ENCODE results near the gene MEX3D.

MEX3D gene

GRCh38 chr19:1577929-1578618, 9.9 kb upstream of the MEX3D start:
- DNase-seq (ENCODE audit: extremely low read depth, low read depth), result no peak

GRCh38 chr19:1577090-1577928, 9.2 kb upstream of the MEX3D start:
- no peak for TF ChIP-seq CTCF (IDR thresholded peaks at IDR 0.05; ENCODE audit: low read depth, low read length, missing control alignments)
- H3K4me3 ChIP-seq (replicated peaks; ENCODE audit: low read depth, low read length), result no peak overlapping the region
- no peak for DNase-seq (ENCODE audit: extremely low read depth, low read depth)

More at GRCh38 chr19:1577929-1578618, 9.9 kb upstream of the MEX3D start:
- H3K4me3 ChIP-seq (replicated peaks; ENCODE audit: low read depth, low read length), result no peak overlapping the region
- no peak for TF ChIP-seq CTCF (IDR thresholded peaks at IDR 0.05; ENCODE audit: low read depth, low read length, missing control alignments)

DNA sequence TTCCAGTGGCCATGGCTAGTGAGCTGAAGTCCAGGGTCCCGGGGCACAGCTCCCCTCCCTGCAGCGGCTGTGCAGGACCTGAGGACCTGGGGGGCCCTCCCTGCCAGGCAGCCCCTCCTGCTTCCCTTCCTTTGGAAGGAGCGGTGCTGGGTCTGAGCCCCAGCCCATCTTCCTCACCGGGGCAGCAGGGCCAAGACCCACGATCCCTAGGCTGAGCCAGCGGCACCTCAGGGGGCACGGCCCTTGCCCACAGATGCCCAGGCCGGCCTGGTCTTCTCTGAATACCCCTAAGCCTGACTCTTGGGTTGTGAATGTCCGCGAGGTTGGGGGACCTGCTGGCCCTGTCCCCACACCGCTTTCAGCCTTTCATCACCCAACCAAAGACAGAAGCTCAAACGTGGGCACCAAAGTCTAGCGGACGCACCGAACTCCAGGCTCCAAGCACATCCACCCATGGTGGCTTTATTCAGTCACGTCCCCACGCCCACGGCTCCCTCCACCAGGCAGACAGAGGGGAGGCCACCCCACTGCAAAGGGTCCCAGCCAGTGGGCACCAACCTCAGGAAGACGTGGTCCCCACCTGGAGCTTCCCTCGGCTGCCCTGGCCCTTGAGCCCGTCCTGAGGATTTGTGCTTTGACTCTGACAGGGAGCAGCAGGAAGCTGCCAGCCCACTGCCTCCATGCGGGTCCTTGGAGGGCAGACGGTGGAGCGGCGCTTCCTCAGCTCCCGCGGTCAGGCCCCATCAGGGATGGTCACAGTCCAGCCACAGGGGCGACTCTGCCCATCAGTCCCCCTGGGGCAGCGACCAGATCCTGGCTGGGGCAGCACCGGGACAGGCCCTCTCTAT, 8.3 kb upstream of the MEX3D start:
- TF ChIP-seq CTCF (IDR thresholded peaks at IDR 0.05; ENCODE audit: low read depth, low read length, missing control alignments), result no peak
- H3K4me3 ChIP-seq (replicated peaks; ENCODE audit: low read depth, low read length), result no peak overlapping the region
- DNase-seq (ENCODE audit: extremely low read depth, low read depth), result no peak

DNA sequence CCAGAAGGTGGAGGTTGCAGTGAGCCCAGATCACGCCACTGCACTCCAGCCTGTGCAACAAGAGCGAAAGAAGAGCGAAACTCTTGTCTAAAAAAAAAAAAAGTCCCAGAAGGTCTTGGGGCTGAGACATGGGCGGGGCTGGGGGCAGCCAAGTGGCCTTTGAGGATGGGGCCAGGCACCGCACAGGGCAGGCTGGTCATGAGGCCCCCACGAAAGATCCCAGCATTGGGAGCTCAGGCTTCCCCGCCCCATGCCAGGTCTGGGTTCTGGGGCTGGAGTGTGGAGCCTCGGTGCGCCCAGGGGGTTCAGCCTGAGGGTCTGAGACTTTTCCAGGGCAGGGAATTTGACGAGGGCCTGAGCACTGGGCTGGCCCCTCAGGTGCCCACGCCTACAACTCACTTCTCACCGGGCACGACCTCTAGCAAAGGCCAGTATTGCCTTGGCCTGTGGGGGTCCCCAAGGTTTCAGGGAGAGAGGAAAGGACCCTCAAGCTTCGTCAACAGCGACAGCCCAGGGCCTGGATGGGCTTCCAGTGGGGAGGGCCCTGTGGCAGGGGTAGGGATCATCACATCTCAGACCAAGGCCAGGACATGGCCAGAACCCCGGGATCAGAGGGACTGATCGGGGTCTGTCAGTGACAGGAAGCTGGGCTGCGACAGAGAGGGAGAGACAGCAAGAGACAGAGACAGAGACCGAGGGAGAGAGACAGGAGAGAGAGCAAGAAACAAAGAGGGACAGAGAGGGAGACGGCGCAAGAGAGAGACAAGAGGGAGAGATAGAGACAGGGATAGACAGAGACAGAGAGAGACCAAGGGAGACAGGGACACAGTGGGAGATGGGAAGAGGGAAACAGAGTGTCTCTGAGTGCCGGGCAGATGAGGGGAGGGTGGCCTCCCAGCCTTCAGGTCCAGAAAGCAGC, 7.5 kb upstream of the MEX3D start:
- no peak overlapping the region for H3K4me3 ChIP-seq (replicated peaks; ENCODE audit: low read depth, low read length)
- TF ChIP-seq CTCF (IDR thresholded peaks at IDR 0.05; ENCODE audit: low read depth, low read length, missing control alignments), result no peak
- no peak for DNase-seq (ENCODE audit: extremely low read depth, low read depth)

DNA sequence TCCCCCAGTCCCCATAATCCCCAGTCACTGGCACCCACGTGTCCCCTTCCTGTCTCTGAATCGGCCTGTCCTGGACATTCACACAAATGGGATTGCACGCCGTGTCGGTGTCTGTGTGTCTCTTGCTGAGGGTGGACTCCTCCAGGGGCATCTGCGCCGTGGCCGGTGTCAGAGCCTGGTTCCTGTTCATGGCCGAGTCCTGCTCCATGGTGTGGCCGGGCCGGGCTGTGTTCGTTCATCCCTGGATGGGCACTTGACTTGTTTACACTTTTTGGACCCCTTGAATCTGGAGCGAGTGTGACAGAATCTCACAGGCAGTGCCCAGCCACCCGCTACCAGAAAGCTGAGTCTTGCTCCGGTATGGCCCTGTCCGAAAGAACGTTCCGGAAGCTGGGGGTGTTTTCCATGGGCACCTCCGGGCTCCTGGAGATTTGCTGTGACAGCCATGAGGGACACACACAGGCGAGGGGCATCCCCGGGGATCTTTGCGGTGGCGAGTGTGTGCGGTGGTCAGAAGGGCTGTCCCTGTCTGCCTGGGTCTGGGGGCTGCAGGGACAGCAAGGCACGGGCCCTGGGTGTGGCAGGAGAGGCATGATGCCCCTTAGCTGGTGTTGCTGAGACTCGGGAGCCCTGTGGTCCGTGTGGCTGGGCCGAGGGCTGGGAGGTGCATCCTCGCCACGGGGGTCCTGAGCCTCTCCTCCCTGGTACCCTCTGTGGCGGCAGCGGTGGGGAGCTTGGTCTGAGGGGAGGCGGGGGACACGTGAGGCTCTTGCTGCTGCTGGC, 6.4 kb upstream of the MEX3D start:
- TF ChIP-seq CTCF (IDR thresholded peaks at IDR 0.05; ENCODE audit: low read depth, low read length, missing control alignments), result no peak
- no peak overlapping the region for H3K4me3 ChIP-seq (replicated peaks; ENCODE audit: low read depth, low read length)
- no peak for DNase-seq (ENCODE audit: extremely low read depth, low read depth)

Data from HFF-Myc (cell line).